HG03432 (cell line): ENCODE results near the gene OR10H1.
"Not testable (repeated sequence)": the region's sequence is repeated elsewhere in the genome, so short reads cannot be mapped to it uniquely, and the experiment has no call there.

Experiments used
- ATAC-seq: cut with Tn5 transposase; IDR thresholded peaks from one replicate; pipeline ENCODE4 v1.9.1; 2021; ENCODE audit warnings: mild to moderate bottlenecking, moderate library complexity; ENCODE audit not compliant: unreplicated experiment

The OR10H1 gene

DNA sequence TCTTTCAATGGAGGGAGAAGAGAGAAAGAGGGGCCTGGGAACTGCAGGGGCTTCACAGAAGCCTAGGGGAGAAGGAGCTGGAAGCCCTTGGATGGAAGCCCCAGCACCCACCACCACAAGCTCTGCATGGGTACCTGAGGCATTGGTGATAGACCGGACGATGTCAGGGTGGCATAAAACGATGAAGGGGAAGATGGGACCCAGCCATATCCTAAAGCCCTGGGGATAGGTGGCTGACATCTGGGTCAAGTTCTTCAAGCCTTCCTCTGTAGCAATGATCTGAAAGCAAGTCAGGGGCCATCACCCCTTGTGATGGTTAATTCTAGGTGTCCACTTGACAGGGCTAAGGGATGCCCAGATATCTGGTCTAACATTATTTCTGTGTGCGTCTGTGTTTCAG, 39.2 kb downstream of the OR10H1 start:
- ATAC-seq: no peak

DNA sequence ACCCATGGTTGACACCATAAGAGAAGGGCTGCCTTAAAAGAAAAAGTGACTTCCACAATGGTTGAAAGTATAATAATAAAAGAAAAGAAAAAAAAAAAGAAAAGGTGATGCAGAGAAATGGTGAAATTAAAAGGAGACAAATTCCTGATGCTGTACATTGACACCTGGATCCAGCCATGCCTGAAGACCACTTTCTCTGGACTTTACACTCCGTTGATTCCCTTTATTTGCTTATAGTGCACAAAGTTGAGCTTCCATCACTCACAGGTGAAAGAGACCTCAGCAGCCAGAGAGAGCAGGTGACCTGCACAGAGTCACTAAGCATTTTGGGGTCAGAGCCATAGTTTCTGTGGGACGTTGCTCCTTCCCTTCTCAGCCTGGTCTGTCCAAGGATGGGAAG, 40.2 kb downstream of the OR10H1 start:
- ATAC-seq: no peak

DNA sequence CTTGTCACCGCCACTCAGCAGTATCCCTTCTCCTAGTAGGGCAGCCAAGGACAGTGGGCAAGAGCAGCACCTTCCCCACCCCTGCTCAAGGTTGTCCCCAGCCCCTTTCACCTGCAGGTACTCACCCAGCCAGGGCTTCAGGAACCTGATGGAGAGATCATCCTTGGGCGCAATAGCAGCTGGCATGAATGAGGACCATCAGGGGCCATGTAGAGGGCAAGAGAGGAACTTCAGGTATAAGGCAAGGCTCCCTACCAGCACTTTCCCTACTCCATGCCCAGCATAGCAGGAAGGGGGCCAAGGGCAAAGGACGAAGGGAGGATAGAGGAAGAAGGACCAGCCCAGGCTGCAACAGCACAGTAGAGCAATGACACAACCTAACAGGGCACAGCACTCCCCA, 41.3 kb downstream of the OR10H1 start:
- ATAC-seq: not testable (repeated sequence)

DNA sequence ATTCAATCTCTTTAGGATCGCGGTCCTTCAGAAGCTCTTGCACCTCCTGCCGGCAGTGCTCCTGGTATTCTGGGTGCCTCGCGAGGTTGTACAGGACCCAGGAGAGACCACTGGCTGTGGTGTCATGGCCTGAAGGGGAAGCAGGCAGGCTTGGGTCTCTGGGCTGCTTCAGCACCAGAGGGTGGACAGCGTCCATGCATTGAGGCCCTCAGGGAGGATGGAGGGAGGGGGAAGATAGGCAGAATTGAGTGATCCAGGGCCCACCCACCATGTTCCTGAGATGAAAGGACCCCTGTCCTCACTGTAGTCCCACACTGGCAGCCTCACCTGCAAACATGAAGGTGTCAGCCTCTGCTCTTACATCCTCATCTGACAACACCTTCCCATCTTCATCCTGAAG, 45.9 kb downstream of the OR10H1 start:
- no peak for ATAC-seq

DNA sequence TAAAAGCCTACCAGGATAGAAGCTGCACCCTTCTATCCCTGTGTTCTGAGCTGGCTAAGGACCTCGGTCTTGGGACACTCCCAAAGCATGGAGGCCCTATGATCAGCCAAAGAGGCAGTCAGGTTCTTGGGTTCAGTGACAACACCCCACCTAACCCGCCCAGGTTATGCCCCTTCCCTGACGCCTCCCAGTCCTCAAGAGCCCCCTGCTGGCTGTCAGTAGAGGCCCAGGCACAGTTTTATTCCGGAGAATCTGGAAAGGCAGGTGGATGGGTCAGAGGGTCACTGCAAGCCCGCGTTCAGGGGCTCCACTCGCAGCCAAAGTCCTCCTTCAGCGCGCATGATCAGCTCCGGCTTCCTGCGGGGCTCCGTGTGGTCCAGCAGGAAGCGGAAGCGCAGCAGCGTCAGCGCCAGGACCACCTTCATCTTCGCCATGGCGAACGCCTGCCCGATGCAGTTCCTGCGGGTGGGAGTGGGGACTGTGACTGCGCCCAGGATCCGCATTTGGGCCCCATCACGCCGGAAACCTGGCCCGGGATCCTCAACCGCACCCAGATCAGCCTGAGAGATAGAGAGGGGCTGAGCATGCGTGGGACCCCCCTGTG, 55.4 kb downstream of the OR10H1 start:
- no peak for ATAC-seq

DNA sequence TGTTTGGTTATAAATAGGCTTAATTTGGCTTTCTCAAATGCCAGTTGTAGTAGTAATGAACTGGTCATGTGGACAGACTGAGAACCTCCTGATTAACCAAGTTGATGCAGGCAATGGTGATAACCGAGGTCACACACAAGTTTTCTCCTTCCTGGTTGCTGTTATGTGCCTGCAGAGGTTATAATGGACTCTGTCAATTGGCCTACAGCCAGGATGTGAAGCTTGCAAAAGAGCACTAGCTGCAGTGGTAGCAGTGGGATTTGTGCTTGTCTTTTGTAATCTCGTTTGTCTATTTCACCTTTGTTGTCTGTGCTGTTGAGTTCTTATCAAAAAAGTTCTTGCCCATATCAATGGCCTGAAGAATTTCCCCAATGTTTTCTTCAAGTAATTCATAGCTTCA, 57.1 kb downstream of the OR10H1 start:
- no peak for ATAC-seq
